Stimulated activated memory B cell treated with anti-CD40 and anti-IgM and Interleukin-4, amounts not matched to agents 10 μg/mL and 1 μg/mL and 100 μg/mL, for 72 hours (primary cell): ENCODE results near the gene CSTA.

Experiments used
- ATAC-seq: fragments of 150-1000 bp; cut with Tn5 transposase; 2 replicates; pipeline ENCODE4 v1.10.0; 2021
- H3K27ac Mint-ChIP-seq: one replicate; pipeline ENCODE4 v1.8.0; 2022; ENCODE audit warnings: mild to moderate bottlenecking, mixed read lengths
- H3K27me3 Mint-ChIP-seq: one replicate; pipeline ENCODE4 v1.8.0; 2022; ENCODE audit warnings: mixed read lengths
- H3K36me3 Mint-ChIP-seq: one replicate; pipeline ENCODE4 v1.8.0; 2022; ENCODE audit warnings: mixed read lengths
- H3K4me1 Mint-ChIP-seq: one replicate; pipeline ENCODE4 v1.8.0; 2022; ENCODE audit warnings: mixed read lengths
- H3K4me3 Mint-ChIP-seq: one replicate; pipeline ENCODE4 v1.8.0; 2022; ENCODE audit warnings: mild to moderate bottlenecking, moderate library complexity, mixed read lengths
- H3K9me3 Mint-ChIP-seq: one replicate; pipeline ENCODE4 v1.8.0; 2022; ENCODE audit warnings: mixed read lengths

Gene CSTA, protein sequence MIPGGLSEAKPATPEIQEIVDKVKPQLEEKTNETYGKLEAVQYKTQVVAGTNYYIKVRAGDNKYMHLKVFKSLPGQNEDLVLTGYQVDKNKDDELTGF

DNA sequence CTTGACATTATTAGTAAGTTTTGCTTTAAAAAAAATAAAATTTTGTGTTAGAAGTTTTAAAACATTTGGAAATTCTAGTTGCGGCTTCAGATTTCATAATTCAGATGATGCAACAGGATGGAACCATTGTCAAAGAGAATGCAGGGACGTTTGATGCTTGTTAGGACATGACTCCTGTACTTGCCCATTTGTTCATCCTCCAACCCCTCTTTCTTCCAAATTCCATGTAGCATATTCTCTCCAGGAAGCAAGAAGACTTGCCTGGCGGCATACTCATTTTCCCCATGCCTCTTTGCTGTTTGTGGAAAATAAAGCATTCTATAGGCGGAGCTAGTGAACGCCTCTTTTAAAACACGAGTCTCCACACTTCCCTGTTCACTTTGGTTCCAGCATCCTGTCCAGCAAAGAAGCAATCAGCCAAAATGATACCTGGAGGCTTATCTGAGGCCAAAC, at the start of gene CSTA:
TSS of gene CSTA (plus strand) at position 378 of the 453 bp plus-strand sequence. CDS start at position 423, 45 bp downstream.
- Mint-ChIP-seq H3K4me3 (no peak within 1 kb of the TSS), H3K36me3 (no peaks in the 10 kb centered on the region), H3K27ac (peak within 1 kb of the TSS; percentile 10), H3K4me1 (peaks cover 28% of the 10 kb centered on the region), H3K27me3 (no peaks in the 10 kb centered on the region), H3K9me3 (no peaks in the 10 kb centered on the region)
- no peak for ATAC-seq

DNA sequence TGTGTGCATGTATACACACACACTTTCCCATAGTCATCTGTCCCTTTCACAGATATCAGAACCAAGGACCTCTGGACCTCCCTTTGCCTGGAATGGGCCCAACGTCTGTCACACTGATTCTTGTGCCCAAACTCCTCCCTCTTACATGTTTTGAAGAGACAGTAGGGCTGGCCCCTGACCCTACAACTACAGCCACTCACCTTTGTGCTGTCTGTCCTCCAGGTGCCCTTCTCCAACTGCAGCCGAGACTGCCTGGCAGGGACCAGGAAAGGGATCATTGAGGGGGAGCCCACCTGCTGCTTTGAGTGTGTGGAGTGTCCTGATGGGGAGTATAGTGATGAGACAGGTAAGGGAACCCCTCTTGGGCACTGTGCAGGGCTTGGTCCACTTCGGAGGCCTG, 43.2 kb upstream of the CSTA start:
- no peak for ATAC-seq
- Mint-ChIP-seq H3K27ac (no peak overlapping the region), H3K27me3 (peaks cover 8% of the 10 kb centered on the region), H3K9me3 (no peaks in the 10 kb centered on the region), H3K36me3 (no peaks in the 10 kb centered on the region), H3K4me1 (no peaks in the 10 kb centered on the region), H3K4me3 (no peak overlapping the region)

DNA sequence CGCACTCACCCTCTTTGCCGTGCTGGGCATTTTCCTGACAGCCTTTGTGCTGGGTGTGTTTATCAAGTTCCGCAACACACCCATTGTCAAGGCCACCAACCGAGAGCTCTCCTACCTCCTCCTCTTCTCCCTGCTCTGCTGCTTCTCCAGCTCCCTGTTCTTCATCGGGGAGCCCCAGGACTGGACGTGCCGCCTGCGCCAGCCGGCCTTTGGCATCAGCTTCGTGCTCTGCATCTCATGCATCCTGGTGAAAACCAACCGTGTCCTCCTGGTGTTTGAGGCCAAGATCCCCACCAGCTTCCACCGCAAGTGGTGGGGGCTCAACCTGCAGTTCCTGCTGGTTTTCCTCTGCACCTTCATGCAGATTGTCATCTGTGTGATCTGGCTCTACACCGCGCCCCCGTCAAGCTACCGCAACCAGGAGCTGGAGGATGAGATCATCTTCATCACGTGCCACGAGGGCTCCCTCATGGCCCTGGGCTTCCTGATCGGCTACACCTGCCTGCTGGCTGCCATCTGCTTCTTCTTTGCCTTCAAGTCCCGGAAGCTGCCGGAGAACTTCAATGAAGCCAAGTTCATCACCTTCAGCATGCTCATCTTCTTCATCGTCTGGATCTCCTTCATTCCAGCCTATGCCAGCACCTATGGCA, 41.1 kb upstream of the CSTA start:
- H3K27ac Mint-ChIP-seq: no peak overlapping the region
- no peaks in the 10 kb centered on the region for H3K36me3 Mint-ChIP-seq
- no peak for ATAC-seq
- H3K9me3 Mint-ChIP-seq: no peaks in the 10 kb centered on the region
- H3K4me3 Mint-ChIP-seq: no peak overlapping the region
- H3K4me1 Mint-ChIP-seq: no peaks in the 10 kb centered on the region
- peaks cover 8% of the 10 kb centered on the region for H3K27me3 Mint-ChIP-seq

DNA sequence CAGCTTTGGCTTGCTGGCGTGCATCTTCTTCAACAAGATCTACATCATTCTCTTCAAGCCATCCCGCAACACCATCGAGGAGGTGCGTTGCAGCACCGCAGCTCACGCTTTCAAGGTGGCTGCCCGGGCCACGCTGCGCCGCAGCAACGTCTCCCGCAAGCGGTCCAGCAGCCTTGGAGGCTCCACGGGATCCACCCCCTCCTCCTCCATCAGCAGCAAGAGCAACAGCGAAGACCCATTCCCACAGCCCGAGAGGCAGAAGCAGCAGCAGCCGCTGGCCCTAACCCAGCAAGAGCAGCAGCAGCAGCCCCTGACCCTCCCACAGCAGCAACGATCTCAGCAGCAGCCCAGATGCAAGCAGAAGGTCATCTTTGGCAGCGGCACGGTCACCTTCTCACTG, 40.6 kb upstream of the CSTA start:
- H3K36me3 Mint-ChIP-seq: no peaks in the 10 kb centered on the region

DNA sequence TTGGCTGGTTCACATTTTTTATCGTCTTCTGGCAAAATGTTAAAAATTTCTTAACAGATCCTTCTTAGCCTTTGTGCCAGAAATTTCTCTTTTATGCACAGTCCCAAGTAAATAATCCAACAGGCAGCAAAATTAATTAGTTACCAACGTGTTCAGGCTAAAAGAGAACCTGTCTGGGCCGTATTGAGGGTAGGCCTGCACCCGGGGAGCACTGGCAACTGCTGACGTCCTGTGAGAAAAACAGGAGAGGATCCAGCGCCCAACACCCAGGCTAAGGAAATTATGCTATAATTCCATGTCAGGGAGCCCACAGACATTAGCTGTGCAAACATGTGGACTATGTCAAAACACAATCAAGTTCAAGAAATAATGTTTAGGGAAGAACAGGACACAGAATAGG, 30.7 kb upstream of the CSTA start:
- Mint-ChIP-seq H3K27me3 (no peaks in the 10 kb centered on the region), H3K36me3 (no peaks in the 10 kb centered on the region), H3K4me3 (no peak overlapping the region), H3K9me3 (no peaks in the 10 kb centered on the region), H3K27ac (no peak overlapping the region), H3K4me1 (peaks cover 17% of the 10 kb centered on the region)
- no peak for ATAC-seq

More for the DNA sequence above, 40.6 kb upstream of the CSTA start:
- Mint-ChIP-seq H3K27me3 (peaks cover 8% of the 10 kb centered on the region), H3K4me1 (no peaks in the 10 kb centered on the region), H3K9me3 (no peaks in the 10 kb centered on the region), H3K27ac (no peak overlapping the region), H3K4me3 (no peak overlapping the region)
- no peak for ATAC-seq

DNA sequence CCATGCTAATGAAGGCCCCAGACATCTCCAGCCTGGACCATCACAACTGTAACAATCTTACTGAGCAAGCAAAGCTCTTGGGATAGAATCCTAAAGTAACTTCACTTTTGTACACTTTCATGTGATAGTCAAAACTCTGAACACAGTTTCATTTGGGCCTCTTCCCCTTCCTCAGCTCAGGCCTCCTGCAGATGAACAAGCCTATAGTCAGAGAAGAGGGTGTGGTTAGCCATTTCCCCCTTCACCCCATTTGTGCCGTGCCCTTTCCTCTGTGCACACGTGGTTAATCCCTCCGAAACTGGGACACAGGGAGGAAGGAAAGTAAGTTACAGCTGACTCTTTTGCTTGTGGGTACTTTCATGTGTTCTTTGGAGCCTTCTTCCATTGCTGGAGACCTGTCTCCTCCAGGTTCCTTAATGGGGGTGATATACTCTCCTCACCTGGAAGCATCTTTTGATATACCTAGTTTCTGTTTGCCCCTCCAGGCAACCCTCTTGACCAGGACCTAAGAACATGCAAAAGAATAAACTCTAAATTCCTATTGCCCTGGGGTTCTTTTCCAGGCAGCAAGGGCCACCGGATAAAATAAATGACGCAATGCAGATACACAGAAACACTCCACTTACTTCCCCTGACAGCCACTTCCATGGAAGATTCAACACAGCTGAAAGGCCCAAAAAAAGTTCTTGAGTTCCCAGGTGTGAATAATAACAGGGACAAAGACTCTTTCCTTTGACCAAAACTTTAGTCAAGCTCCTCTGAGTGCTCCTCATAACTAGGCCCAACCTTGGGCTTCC, 29.6 kb upstream of the CSTA start:
- peaks cover 19% of the 10 kb centered on the region for H3K4me1 Mint-ChIP-seq
- H3K27ac Mint-ChIP-seq: no peak overlapping the region
- peaks cover 2% of the 10 kb centered on the region for H3K9me3 Mint-ChIP-seq
- H3K4me3 Mint-ChIP-seq: no peak overlapping the region
- H3K27me3 Mint-ChIP-seq: no peaks in the 10 kb centered on the region
- no peaks in the 10 kb centered on the region for H3K36me3 Mint-ChIP-seq
- peak; percentile 58 for ATAC-seq

DNA sequence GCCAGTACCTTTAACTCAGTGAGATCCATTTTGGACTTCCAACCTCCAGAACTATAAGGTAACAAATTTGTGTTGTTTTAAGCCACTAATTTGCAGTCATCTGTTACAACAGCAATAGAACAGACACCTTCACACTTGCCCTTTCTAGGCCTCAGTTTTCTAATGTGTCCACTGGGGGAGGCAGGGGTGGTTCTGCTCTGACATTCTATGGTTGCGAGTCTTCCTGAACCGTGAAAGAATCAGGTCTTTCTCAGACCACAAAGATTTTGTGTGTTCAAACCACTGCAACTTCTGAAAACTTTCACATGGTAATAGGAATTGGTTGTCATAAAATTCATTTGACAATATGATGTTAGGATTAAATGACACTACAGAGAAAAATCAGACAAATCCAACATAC, 26.8 kb upstream of the CSTA start:
- Mint-ChIP-seq H3K27ac (peak overlapping the region; percentile 69), H3K4me3 (no peak overlapping the region), H3K36me3 (peaks cover 4% of the 10 kb centered on the region), H3K4me1 (peaks cover 25% of the 10 kb centered on the region), H3K9me3 (peaks cover 2% of the 10 kb centered on the region), H3K27me3 (no peaks in the 10 kb centered on the region)
- peak; percentile 90 for ATAC-seq

DNA sequence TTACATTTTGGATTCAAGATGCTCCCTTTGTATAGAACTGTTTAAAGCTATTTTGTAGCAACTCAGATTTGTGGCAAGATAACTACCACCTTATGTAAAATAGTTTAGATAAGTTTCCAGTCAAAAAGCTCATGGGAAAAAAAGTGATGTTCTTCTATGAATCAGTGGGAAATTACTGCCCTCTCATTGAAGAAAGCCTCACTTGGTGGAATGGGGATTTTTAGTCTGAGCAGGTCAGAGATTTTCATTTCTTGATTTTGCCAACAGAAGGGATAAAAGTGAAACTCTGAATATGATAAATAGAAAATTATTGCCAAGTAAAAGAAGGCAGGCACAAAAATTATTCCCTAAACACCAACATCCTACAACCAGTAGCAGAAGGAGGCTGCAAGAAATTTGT, 25.8 kb upstream of the CSTA start:
- no peak for ATAC-seq
- H3K27ac Mint-ChIP-seq: peak overlapping the region; percentile 33
- peaks cover 25% of the 10 kb centered on the region for H3K4me1 Mint-ChIP-seq
- H3K36me3 Mint-ChIP-seq: peaks cover 4% of the 10 kb centered on the region
- H3K9me3 Mint-ChIP-seq: peaks cover 2% of the 10 kb centered on the region
- no peak overlapping the region for H3K4me3 Mint-ChIP-seq
- H3K27me3 Mint-ChIP-seq: no peaks in the 10 kb centered on the region

DNA sequence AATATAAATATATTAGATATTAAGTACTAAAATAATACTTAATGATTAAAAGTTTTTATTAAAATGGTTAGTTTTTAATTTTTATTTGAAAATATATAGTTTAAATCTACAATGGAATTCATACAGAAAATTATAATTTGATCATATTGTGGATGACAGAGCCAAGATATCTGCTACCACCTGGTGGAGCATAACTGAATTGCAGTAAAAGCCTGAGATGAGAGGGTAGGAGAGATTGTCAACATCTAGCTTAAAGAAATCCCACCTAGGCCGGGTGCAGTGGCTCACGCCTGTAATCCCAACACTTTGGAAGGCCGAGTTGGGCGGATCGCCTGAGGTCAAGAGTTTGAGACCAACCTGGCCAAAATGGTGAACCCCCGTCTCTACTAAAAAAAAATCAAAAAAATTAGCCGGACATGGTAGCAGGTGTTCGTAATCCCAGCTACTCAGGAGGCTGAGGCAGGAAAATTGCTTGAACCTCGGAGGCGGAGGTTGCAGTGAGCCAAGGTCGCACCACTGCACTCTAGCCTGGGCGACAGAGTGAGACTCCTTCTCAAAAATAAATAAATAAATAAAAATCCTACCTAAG, 25.1 kb upstream of the CSTA start:
- Mint-ChIP-seq H3K36me3 (peaks cover 4% of the 10 kb centered on the region), H3K4me1 (peaks cover 25% of the 10 kb centered on the region), H3K9me3 (peaks cover 2% of the 10 kb centered on the region), H3K27me3 (no peaks in the 10 kb centered on the region), H3K27ac (no peak overlapping the region), H3K4me3 (no peak overlapping the region)
- ATAC-seq: no peak

DNA sequence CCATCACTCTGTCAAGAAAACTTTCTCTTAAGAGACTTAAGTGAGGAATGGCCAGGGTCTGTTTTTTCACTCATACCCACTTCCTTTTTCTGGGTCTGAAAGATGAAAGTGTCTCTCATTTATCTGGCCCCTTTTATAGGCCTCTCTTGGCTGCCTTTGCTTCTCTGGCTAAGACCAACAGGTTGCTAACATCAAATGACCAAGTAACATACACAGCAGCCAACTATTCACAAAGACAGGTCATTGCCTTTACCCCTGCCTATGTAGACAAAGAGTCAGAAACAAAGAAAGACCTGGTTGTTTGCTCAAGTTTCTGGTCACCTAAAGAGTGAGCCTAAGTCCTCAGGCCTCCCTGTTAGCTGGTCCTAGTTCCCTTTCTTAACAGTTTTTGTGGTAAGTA, 24.0 kb upstream of the CSTA start:
- no peak overlapping the region for H3K4me3 Mint-ChIP-seq
- no peaks in the 10 kb centered on the region for H3K27me3 Mint-ChIP-seq
- peaks cover 2% of the 10 kb centered on the region for H3K9me3 Mint-ChIP-seq
- peaks cover 30% of the 10 kb centered on the region for H3K4me1 Mint-ChIP-seq
- H3K27ac Mint-ChIP-seq: peak overlapping the region; percentile 27
- H3K36me3 Mint-ChIP-seq: peaks cover 4% of the 10 kb centered on the region
- peak; percentile 46 for ATAC-seq

DNA sequence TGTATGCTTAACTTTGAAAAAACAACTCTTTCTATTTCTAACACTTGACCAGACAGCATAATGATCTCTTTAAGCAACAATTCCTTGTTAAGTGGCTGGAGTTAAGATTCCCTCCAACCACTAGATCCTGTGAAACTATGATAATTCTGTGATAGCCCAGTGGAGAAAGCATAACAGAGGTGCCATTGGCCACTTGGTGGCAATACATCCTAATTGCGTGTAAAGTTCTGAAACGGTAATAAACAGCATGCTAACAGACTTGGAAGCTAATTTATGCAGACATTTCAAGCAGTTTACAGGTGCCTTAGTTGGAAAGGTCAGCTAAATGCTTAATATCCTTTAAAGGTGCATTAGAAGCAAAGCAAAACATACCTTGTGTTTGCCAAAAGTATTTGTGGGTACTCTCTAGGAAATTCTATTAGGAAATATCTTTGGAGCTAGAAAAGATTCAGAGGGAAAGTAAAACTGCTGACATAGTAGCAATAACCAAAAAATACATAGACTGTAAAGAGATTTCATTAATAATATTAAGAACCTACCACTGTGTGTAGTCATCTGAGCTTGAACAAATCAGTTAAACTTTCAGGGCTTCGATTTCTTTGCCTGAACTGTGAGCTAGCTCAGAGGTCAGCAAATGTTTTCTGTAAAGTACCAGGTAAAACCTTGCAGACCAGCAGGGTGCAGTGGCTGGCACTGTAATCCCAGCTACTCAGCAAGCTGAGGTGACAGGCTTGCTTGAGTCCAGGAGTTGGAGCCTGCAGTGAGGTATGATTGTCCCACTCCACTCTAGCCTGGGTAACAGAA, 19.0 kb upstream of the CSTA start:
- no peak overlapping the region for H3K27ac Mint-ChIP-seq
- no peaks in the 10 kb centered on the region for H3K27me3 Mint-ChIP-seq
- no peaks in the 10 kb centered on the region for H3K36me3 Mint-ChIP-seq
- no peaks in the 10 kb centered on the region for H3K9me3 Mint-ChIP-seq
- H3K4me3 Mint-ChIP-seq: no peak overlapping the region
- ATAC-seq: peak; percentile 74
- H3K4me1 Mint-ChIP-seq: peaks cover 24% of the 10 kb centered on the region

DNA sequence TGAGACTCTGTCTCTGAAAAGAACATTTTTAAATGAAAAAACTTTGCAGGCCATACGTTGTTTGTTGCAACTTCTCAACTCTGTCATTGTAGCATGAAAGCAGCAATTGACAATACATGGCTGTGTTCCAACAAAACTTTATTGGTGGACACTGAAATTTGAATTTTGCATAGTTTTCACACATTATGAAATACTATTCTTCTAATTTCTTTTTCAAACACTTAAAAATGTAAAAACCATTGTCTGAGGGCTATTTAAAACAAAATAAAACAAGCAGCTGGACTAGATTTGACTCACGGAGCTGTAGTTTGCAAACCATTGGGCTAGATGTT, 18.5 kb upstream of the CSTA start:
- no peaks in the 10 kb centered on the region for H3K9me3 Mint-ChIP-seq
- H3K27me3 Mint-ChIP-seq: no peaks in the 10 kb centered on the region
- H3K36me3 Mint-ChIP-seq: no peaks in the 10 kb centered on the region
- ATAC-seq: no peak
- H3K27ac Mint-ChIP-seq: peak overlapping the region; percentile 78
- H3K4me1 Mint-ChIP-seq: peaks cover 23% of the 10 kb centered on the region
- H3K4me3 Mint-ChIP-seq: no peak overlapping the region

DNA sequence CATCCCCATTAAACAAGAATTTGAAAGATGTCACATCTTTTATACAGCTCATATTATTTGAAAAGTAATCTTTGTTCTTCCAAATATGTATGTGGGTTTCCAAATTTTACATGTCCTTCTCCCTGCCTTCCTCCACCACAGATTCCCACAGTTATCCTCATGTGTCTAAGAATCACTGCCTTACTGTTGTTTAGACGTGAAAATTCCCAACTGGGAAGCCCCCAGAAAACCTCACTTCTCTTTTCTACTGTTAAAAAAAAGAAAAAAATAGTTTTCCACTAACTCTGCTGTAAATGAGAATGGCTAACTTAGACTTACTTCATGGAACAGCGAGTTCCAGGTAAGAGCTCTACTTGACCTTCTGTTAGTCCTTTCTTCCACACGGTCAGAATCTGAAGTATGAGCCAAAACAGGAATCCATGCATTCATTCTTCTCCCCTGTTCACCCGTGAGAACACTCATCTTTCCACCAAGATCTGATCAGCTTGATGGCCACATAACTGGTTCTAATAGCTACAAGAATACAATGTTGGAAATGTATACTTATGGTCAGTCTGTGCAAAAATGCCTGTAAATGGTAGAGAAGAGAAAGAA, 17.9 kb upstream of the CSTA start:
- H3K9me3 Mint-ChIP-seq: no peaks in the 10 kb centered on the region
- no peak overlapping the region for H3K4me3 Mint-ChIP-seq
- H3K36me3 Mint-ChIP-seq: no peaks in the 10 kb centered on the region
- H3K27ac Mint-ChIP-seq: peak overlapping the region; percentile 78
- H3K4me1 Mint-ChIP-seq: peaks cover 23% of the 10 kb centered on the region
- ATAC-seq: peak; percentile 80
- no peaks in the 10 kb centered on the region for H3K27me3 Mint-ChIP-seq

DNA sequence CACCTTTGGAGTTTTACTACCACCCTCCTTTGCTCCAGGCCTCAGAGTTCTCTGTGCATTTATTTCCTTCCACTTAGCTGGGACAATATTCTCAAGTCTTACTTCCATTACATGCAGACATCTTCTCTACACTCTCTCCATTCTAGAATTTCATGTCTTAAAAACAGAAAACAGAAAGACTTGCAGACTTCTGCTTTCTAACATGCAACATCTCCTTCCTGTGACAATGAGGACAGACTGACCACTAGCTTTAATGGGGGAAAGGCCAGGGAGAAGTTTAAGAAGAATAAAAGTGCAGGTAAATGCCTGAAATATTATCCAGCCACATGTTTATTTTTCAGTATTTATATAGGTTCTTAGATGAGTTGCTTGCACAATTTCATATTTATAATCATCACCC, 17.1 kb upstream of the CSTA start:
- Mint-ChIP-seq H3K27me3 (no peaks in the 10 kb centered on the region), H3K4me1 (peaks cover 23% of the 10 kb centered on the region), H3K9me3 (no peaks in the 10 kb centered on the region), H3K27ac (peak overlapping the region; percentile 78), H3K36me3 (no peaks in the 10 kb centered on the region), H3K4me3 (no peak overlapping the region)
- ATAC-seq: no peak

DNA sequence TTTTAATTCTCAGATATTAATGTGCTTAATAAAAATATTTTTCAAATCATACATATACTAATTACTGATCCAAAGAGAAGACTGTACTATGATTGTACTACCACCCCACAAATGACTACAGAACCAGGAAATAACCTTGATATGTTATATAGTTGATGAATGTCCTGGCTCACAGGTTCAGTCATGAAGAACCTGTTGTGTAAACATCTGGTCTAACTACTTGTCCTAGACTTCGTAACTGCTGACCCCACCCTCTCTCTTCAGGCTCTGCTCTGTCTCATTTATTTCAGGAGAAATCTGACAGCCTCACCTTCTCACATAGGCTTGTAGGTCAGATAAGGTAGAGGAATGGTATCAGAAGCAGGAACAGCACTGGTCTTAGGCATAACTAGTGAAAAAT, 14.7 kb upstream of the CSTA start:
- peaks cover 3% of the 10 kb centered on the region for H3K27me3 Mint-ChIP-seq
- H3K4me3 Mint-ChIP-seq: no peak overlapping the region
- no peak overlapping the region for H3K27ac Mint-ChIP-seq
- no peaks in the 10 kb centered on the region for H3K36me3 Mint-ChIP-seq
- peaks cover 23% of the 10 kb centered on the region for H3K4me1 Mint-ChIP-seq
- H3K9me3 Mint-ChIP-seq: no peaks in the 10 kb centered on the region
- ATAC-seq: no peak
